Renal cortex interstitium (tissue), 11 donors: Measurements from ENCODE around the gene DSCAM. TPM values are rescaled to one million over a fixed set of nuclear protein-coding genes. Genes with fewer than 3 reads are reported as not detected.
"Not testable (repeated sequence)": the region's sequence is repeated elsewhere in the genome, so short reads cannot be mapped to it uniquely, and the experiment has no call there.

ENCODE experiments used
- DNase-seq, 11 donors: peaks; one replicate each; pipeline ENCODE4 v3.0.0-alpha.2; 2013; ENCODE audit warnings: low read depth in 9 of 11, low spot score in 4 of 11; ENCODE audit errors: extremely low read depth in 1 of 11
- polyA plus RNA-seq, 3 donors: library from polyadenylated mRNA; unstranded; fragments of 120-200 nt; gene quantifications; one replicate each; pipeline ENCODE4 v1.2.1, GENCODE V29; 2013; ENCODE audit not compliant: insufficient read length in 3 of 3

The DSCAM gene
- polyA plus RNA-seq, 3 donors = 0.11 TPM; not detected in 2

- no peak for DNase-seq
These were observed 805.5 kb downstream of the DSCAM start for GRCh38 chr21:40041446-40041845.

- DNase-seq = not testable (repeated sequence)
These were observed 813.7 kb downstream of the DSCAM start for GRCh38 chr21:40033156-40033782.

- no peak for DNase-seq
These were observed 817.1 kb downstream of the DSCAM start for GRCh38 chr21:40029888-40030287.

- DNase-seq = not testable (repeated sequence)
These were observed 818.6 kb downstream of the DSCAM start for GRCh38 chr21:40028393-40028792.

GRCh38 chr21:40021558-40022351, 825.2 kb downstream of the DSCAM start:
- DNase-seq = no peak

- no peak for DNase-seq
These were observed 826.3 kb downstream of the DSCAM start for GRCh38 chr21:40020651-40021050.

GRCh38 chr21:40018871-40019475, 828.0 kb downstream of the DSCAM start:
- DNase-seq = no peak

GRCh38 chr21:40016667-40017066, 830.3 kb downstream of the DSCAM start:
- DNase-seq = no peak

GRCh38 chr21:40016234-40016633, 830.7 kb downstream of the DSCAM start:
- DNase-seq = no peak

- DNase-seq = no peak
These were observed 831.1 kb downstream of the DSCAM start for GRCh38 chr21:40015818-40016217.

- no peak for DNase-seq
These were observed 832.6 kb downstream of the DSCAM start for GRCh38 chr21:40014394-40014793.

- DNase-seq = no peak
These were observed 833.8 kb downstream of the DSCAM start for GRCh38 chr21:40013001-40013735.

- no peak for DNase-seq
These were observed 835.6 kb downstream of the DSCAM start for GRCh38 chr21:40011371-40011770.

GRCh38 chr21:40002978-40003377, 844.0 kb downstream of the DSCAM start:
- no peak for DNase-seq

GRCh38 chr21:39984286-39984991, 862.5 kb downstream of the DSCAM start:
- peak in 9 of 11 donors; percentile 33 to 74 (median 53) for DNase-seq

GRCh38 chr21:39980241-39980820, 866.6 kb downstream of the DSCAM start:
- peak in 3 of 11 donors; percentile 13 to 25 (median 25) for DNase-seq

GRCh38 chr21:39979321-39979720, 867.6 kb downstream of the DSCAM start:
- DNase-seq = no peak

GRCh38 chr21:39976800-39977199, 870.2 kb downstream of the DSCAM start:
- DNase-seq = peak in 2 of 11 donors; percentile 12 to 32
